Thyroid gland (tissue), 4 donors: Measurements from ENCODE around the gene CREB3L2.

Source experiments
- CTCF ChIP-seq, 6 experiments: fragments of 200-600 bp in 3 of 6; fragments of 450-650 bp in 3 of 6; sonication (generic) in 3 of 6; IDR thresholded peaks; one replicate each; pipeline ENCODE4 v1.5.1; 2016 to 2019; ENCODE audit warnings: antibody characterized with exemption in 6 of 6, mild to moderate bottlenecking in 2 of 6, inconsistent platforms in 1 of 6, moderate library complexity in 1 of 6
- POLR2A ChIP-seq, 2 donors: fragments of 450-650 bp; IDR thresholded peaks; one replicate each; pipeline ENCODE4 v1.6.1; 2017; ENCODE audit warnings: antibody characterized with exemption in 2 of 2, mild to moderate bottlenecking in 2 of 2, moderate library complexity in 1 of 2

GRCh38 chr7:137916564-137916963 is 85.3 kb downstream of the CREB3L2 start:
- no peak for TF ChIP-seq CTCF (IDR thresholded peaks at IDR 0.05)
- no peak for TF ChIP-seq POLR2A (IDR thresholded peaks at IDR 0.05)
